ENCODE measurements around the gene VDR.
"Not testable (repeated sequence)": the region's sequence is repeated elsewhere in the genome, so short reads cannot be mapped to it uniquely, and the experiment has no call there.

VDR gene

DNA sequence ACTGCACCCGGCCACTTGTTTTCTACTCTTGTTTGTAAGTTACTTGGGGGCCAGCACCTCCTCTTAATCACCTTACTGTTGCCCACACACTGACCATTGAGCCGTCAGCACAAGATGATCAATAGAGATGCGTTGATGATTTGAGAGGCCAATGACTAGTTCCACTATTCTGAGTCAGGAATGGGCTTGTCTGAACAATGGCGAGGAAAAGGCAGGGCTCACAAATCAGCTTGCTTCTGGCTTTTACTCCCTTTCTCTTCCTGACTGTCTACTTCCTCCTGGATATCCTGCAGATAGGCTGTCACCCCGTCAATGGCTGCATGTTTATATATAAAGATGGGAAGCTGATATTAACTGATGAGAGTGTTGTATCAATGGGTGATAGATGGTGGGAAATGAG is 55.9 kb downstream of the VDR start:
- DNase-seq (ENCODE audit: low read depth in 2 of 2): no peak

DNA sequence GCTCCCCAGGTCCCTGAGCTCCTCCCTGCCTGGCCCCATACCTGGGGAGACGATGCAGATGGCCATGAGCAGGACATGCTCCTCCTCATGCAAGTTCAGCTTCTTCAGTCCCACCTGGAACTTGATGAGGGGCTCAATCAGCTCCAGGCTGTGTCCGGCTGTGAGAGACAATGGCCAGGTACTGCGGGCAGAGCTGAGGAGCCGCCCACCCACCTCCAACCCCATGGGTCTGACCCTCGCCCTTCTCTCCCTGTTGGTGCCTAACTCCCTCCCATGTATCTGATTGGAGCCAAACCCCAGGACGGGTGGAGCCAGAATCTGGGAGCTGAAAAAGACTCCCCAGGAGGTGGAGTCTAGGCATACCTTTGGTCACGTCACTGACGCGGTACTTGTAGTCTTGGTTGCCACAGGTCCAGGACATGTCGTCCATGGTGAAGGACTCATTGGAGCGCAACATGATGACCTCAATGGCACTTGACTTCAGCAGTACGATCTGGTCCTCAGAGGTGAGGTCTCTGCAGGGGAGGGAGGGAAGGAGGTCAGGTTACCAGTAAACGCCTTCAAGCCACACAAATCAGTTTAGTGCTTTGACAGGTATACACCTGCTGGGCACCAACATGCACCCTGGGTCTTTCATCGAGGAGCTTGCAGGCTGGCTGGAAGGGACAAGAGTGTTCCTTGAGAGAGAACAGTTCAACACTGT is 58.3 kb downstream of the VDR start:
- DNase-seq (ENCODE audit: low read depth in 2 of 2): no peak

- no peak for DNase-seq (ENCODE audit: low read depth in 2 of 2)
Observed at GRCh38 chr12:47845081-47845480, 59.7 kb downstream of the VDR start.

DNA sequence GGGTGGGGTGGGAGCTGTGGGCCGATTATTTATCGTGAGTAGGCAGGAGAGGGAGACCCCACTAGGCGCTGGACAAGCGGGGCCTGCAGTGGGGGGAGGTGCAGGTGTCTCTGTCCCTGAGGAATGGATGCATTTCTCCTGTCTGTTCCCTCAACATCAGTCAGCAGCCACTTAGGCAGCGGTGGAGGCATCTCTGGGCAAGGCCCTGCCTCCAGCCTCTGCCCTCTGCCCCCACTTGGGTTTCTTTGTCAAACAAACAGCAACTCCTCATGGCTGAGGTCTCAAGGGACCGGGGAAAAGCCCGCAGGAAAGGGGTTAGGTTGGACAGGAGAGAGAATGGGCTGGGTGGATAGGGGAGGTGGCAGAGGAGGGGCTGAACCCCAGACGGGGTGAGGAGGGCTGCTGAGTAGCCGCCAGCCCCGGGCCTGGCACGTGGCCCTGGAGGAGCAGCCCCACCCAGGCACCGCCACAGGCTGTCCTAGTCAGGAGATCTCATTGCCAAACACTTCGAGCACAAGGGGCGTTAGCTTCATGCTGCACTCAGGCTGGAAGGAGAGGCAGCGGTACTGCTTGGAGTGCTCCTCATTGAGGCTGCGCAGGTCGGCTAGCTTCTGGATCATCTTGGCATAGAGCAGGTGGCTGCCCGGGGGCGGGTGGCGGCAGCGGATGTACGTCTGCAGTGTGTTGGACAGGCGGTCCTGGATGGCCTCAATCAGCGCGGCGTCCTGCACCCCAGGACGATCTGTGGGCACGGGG is 60.4 kb downstream of the VDR start:
- DNase-seq (ENCODE audit: low read depth in 2 of 2): no peak

DNA sequence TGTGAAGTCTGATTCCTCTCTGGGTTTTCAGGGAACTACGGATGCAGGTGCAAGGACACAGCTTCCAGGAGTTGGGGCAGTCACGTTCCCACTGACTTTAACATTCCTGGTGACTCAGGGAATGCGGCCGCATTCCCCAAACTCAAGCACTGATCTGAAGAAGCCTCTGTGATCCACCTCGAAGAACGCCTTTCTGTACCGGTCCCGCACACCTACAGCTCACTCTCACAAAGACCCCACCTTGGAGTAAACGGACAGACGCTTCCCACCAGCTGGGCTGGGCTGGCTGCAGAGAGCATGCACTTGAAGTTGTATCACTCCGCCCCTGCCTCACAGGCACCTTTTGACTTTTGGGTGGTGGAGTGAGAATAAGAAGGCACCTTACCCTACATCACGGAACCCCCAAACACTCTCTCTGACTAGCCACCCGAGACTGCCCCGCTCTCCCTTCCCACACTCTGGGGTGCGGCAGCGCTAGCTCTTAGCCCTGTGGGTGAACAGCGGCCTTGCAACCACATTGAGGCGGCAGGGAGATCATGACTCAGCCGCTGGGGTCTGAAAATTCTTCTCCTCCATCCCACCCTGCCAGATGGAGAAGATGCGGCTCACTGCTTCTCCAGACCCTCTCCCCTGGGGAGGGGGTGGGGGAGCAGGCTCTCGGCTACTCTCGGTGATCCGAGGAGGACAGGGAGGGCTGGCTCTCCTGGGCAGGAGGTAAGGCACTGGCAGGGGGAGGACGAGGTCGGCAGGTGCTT is 61.4 kb downstream of the VDR start:
- no peak for DNase-seq (ENCODE audit: low read depth in 2 of 2)

DNA sequence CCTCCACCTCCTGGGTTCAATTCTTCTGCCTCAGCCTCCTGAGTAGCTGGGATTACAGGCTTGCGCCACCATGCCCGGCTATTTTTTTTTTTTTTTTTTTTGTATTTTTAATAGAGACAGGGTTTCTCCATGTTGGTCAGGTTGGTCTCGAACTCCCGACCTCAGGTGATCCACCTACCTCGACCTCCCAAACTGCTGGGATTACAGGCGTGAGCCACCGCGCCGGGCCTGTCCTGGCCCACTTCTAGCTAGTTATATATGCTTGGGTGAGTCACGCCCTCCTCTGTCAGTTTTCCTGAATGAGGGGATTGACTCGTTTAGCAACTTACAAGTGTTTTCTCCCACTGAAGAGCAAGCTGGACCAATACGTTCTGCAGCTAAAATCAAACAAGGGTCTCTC is 62.3 kb downstream of the VDR start:
- not testable (repeated sequence) for DNase-seq (ENCODE audit: low read depth in 2 of 2)

- no peak for DNase-seq (ENCODE audit: low read depth in 2 of 2)
Observed at GRCh38 chr12:47841910-47842309, 62.9 kb downstream of the VDR start.

DNA sequence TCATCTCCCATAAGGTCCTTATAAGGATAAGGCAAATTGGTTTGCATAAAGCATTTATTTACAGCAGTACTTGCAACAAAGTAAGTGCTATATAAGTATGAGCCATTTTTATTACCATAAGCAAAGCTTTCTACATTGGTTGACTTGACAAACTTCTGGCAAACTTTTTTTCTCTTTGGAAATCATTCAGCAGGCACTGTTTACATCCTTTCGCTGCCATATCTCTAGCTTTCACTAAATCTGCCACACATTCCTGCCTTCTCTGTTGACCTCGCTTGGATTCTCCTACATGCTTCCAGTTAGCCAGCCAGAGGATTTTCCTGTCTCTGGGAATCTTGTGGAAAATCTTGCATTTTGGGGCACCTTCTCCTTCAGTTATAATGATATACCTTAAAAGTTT is 63.3 kb downstream of the VDR start:
- no peak for DNase-seq (ENCODE audit: low read depth in 2 of 2)

DNA sequence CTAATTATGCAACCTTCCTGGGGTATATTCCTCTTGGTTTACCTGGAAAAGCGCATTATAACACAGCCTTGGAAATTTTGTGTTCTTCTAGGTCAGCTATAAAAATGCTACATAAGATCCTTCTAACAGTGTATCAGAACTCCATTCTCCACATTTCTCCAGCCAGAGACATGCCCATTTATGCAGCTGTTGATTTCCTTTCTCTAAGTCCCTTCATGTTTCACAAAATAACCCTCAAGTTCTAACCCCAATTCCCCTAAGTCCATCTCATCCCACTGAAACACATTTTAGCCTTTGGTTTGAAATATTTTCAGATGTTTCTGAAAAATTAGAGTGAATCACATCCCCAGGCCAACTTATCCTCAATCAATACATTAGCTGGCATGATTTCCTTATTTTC is 64.2 kb downstream of the VDR start:
- no peak for DNase-seq (ENCODE audit: low read depth in 2 of 2)

DNA sequence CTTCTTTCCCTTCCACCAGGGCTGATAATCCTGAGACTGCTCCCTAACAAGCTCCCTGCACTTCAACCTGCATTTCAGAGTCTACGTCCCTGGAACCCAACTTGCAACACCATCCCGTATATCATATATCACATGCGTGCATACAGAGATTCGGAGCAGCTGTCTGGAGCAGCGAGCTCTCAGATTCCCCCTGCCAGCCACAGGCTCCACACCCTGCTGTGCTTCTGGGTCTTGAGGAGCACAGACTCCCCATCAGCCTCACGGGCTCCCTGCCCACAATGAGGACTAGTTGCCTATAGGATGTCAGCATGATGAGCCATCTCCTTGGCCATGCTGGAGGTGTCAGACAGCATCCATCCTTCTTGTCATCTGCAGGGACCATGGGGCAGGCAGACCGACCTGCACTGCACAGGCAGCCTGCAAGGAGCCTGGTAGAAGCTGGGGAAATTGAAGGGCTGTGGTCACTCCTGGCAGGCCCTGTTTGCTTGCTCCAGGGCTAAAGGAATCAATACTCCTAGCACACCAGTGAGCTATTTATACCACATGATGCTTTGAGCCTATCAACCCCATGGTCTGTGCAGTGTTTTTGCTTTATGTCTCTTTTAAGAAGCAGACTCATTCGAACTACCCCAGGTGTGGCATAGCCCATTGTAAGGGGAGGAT is 65.4 kb downstream of the VDR start:
- DNase-seq (ENCODE audit: low read depth in 2 of 2): no peak

- DNase-seq (ENCODE audit: low read depth in 2 of 2): no peak
Observed at GRCh38 chr12:47838286-47838931, 66.4 kb downstream of the VDR start.

GRCh38 chr12:47837190-47838171 is 67.3 kb downstream of the VDR start:
- DNase-seq (ENCODE audit: low read depth in 2 of 2): no peak

- DNase-seq (ENCODE audit: low read depth in 2 of 2): no peak
Observed at GRCh38 chr12:47835831-47836155, 69.0 kb downstream of the VDR start.

DNA sequence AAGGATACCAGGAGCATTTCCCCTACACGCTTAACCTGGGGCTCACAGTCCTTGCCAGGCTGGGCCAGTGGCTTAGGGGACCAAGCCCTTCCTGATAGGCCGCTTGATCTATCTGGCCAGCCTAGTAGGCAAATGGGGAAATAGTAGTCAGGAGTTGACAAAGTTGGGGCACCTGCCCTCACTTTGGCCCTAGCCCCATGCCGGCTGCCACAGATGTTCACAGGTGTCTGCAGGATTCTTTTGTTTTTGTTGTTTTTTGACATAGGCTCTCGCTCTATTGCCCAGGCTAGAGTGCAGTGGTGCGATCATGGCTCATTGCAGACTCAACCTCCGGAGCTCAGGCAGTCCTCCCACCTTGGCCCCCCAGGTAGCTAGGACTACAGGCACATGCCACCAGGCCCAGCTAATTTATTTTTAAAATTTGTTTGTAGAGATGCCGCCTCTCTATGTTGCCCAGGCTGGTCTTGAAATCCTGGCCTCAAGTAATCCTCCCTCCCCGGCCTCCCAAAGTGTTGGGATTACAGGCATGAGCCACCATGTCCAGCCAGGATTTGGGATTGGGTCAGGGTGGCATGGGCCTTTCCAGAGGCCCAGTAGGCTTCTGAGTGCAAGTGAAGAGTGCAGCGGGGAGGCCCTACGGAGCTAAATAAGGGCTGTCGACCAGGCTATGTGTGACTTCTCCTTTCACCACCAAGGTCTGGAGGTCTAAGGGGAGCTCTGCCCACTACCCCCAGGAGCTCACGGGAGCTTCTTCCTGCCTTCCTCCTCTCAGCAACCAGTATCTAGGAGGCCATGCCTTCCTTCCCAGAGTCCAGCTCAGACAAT is 69.6 kb downstream of the VDR start:
- no peak for DNase-seq (ENCODE audit: low read depth in 2 of 2)

DNA sequence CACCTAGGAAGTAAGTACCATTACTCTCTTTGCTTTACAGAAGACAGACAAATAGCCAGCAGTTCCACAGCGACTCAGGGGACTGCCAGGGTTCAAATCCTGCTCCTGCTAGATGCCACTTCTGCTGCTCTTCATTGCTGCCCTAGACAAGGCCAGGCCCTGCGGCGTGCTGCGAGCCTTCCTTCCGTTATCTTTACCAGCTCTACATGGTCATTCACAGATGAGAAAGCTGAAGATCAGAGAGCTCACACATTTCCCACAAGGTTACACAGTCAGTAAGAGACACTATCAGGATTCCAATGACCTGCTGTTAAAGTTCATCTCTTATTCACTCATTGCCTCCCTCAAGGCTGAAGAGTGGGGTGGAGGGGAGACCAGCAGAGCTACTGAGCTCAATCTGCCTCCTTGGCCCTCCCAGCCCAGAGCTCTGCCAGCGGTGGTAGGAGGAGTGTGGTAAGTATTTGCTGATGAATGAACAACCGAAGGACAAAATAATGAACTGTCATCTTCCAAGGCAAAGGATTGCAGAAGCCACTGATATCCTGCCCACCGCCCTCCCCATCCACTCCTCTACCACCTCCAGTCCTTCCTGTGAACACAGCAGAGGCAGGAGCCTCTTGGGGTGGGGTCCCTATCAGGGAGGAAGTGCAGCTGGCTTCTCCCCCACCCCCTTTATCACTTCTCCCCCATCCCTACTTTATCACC is 70.4 kb downstream of the VDR start:
- DNase-seq (ENCODE audit: low read depth in 2 of 2): no peak

GRCh38 chr12:47833591-47834012 is 71.2 kb downstream of the VDR start:
- no peak for DNase-seq (ENCODE audit: low read depth in 2 of 2)

DNA sequence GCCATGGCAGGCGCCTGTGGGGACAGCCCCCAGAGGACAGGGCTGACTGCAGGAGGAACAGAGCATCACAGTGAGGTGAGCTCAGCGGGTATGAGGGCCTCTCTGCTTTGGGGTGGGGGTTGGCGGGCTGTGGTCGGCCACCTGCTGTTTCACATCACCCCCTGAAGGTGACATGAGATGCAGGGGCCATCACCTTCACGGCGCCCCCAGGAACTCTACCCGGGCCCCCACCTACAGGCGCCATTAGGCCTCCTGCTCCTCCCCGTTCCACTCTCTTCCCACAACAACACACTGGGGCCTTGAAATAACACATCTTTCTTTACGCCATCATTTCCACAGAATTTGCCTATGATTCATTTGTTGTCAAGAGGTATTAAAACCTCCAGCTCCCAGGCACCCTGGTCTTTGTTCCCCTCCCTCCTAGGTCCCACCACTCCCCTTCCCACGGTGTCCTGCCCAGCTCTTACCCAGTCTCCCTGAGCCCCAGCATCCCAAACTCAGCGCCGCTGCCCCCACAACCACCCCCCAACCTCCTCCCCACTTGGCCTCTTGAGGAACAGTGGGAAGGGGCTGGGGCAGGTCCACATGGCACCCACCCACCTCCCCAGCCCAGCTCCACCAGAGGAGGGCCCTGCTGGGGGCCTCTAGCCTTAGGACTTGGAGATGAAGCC is 72.4 kb downstream of the VDR start:
- DNase-seq (ENCODE audit: low read depth in 2 of 2): no peak

- DNase-seq (ENCODE audit: low read depth in 2 of 2): no peak
Observed at GRCh38 chr12:47829584-47829983, 75.2 kb downstream of the VDR start.
